Ovary (tissue), 3 donors: ENCODE data around the gene CCDC194.

Experiments
- POLR2A ChIP-seq: fragments of 450-650 bp; IDR thresholded peaks from one replicate; pipeline ENCODE4 v1.6.1; 2017; ENCODE audit warnings: antibody characterized with exemption, mild to moderate bottlenecking, moderate library complexity
- TF ChIP-seq, protein P1 (sequence below), 3 donors: fragments of 450-650 bp in 2 of 3; fragments of 200-600 bp in 1 of 3; IDR thresholded peaks; one replicate each; pipeline versions ENCODE4 v1.5.1 to v1.8.0; 2016 to 2022; ENCODE audit warnings: antibody characterized with exemption in 3 of 3, mild to moderate bottlenecking in 1 of 3
- donor health status: DM: no; HTN: no; CAD: no.

GRCh38 chr19:17340871-17341357, 53.1 kb downstream of the CCDC194 start:
- TF ChIP-seq, protein P1, sequence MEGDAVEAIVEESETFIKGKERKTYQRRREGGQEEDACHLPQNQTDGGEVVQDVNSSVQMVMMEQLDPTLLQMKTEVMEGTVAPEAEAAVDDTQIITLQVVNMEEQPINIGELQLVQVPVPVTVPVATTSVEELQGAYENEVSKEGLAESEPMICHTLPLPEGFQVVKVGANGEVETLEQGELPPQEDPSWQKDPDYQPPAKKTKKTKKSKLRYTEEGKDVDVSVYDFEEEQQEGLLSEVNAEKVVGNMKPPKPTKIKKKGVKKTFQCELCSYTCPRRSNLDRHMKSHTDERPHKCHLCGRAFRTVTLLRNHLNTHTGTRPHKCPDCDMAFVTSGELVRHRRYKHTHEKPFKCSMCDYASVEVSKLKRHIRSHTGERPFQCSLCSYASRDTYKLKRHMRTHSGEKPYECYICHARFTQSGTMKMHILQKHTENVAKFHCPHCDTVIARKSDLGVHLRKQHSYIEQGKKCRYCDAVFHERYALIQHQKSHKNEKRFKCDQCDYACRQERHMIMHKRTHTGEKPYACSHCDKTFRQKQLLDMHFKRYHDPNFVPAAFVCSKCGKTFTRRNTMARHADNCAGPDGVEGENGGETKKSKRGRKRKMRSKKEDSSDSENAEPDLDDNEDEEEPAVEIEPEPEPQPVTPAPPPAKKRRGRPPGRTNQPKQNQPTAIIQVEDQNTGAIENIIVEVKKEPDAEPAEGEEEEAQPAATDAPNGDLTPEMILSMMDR (IDR thresholded peaks at IDR 0.05): no peak
- TF ChIP-seq POLR2A: no peak
